HG02970 (cell line): ENCODE measurements around the gene ETNPPL.
"Not testable (repeated sequence)": the region's sequence is repeated elsewhere in the genome, so short reads cannot be mapped to it uniquely, and the experiment has no call there.

Source experiments
- ATAC-seq: cut with Tn5 transposase; IDR thresholded peaks from one replicate; pipeline ENCODE4 v1.9.1; 2021; ENCODE audit warnings: mild to moderate bottlenecking, moderate library complexity, moderate number of reproducible peaks; ENCODE audit not compliant: unreplicated experiment, low FRiP score

Gene ETNPPL

DNA sequence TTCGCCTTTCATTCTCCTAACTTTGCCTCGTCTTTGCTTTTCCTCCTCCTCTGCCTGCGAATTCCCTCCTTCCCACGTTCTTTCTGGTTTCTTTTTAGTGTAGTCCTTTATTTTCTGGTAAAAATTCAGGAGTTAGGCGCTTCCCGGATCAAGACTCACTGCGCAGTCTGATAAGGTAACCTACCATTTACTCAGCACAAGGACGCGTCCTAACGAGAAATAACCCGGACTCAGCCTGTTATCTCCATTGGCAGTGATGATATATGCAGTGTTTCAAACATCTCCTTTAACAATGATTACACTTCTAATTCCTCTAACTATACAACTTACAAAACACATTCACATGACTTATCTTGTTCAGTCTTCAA is 357 bp upstream of the ETNPPL start:
- no peak for ATAC-seq

DNA sequence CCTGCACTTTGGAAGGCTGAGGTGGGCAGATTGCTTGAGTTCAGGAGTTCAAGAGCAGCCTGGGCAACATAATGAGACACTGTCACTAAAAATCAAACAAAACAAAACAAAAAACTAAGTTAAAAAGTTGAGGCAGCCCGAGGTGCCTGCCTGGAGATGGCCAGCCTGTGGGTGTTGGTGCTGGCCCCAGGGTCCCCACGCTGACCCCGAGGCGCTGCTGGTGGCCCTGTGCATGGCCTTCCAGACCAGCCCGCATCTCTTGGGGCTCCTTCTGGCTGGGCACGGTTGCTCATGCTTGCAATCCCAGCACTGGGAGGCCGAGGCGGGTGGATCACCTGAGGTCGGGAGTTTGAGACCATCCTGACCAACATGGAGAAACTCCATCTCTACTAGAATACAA is 4.4 kb downstream of the ETNPPL start:
- no peak for ATAC-seq

DNA sequence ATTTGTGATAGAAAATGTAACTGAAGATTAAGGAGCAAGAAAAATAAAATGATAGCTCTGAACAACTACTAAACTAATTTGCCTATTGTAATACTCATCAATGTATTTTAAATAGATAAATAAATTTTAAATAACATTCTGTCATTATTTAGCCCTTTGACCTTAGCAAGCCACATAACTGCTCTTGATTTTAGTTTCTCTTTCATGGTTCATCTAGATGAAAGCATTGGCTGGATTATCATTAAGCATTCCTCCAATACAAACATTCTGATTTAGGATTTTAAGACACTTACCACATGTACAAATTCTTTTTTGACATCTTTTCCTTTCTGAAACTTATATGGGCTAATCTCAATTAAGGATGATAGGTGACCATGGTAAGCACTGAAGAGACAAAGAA is 8.5 kb downstream of the ETNPPL start:
- ATAC-seq = no peak

DNA sequence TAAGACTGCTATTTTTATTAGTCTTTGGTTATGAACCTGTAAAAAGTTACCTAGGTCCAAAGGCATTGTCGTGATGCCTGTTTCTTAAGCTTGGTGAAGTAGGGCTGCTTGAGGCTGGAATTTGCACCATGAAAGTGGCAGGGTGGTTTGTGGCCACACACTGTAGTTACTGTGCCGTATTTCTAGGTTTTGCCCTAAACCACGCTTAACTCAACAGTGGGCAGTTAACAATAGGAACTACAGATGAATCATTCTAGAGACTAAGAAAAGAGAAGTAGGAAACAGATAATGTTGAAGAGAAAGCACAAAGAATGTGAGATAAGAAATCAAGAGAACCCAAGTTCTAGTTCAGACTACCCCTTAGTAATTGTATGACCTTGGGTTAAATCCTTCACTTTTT is 11.5 kb downstream of the ETNPPL start:
- no peak for ATAC-seq

DNA sequence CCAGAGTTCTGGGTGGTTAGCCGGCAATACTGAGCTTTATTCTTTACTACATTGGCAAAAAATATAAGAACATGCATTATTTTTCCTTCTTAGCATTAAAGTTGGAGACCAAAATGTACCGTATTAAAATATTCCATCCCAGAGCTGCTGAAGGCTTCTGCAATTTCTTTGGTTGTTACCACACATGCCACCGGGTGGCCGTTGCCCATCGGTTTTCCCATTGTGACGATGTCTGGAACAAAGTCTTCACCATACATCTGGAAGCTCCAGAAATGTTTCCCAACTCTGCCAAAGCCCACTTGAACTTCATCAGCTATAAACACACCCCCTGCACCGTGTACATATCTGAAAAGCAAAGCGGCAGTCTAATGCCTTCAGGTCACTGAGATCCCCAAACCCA is 13.7 kb downstream of the ETNPPL start:
- no peak for ATAC-seq

DNA sequence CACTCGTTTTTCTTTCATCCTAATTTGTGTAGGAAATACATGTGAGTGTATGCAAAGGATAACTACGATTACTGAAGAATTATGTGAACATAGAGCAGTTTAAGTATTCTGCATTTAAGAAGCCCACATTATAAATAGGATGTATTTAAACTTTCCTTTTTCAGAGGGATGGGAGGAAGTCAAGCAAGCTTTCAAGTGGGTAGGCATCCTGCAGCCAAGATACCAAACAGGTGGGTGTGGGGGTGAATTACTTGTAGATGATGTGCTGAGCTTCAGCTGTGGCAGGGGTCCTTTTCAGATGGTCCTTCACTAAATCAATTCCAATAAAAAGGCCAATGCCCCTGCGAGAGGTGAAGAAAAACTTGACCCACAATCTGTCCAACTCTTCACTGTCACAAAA is 16.3 kb downstream of the ETNPPL start:
- no peak for ATAC-seq

DNA sequence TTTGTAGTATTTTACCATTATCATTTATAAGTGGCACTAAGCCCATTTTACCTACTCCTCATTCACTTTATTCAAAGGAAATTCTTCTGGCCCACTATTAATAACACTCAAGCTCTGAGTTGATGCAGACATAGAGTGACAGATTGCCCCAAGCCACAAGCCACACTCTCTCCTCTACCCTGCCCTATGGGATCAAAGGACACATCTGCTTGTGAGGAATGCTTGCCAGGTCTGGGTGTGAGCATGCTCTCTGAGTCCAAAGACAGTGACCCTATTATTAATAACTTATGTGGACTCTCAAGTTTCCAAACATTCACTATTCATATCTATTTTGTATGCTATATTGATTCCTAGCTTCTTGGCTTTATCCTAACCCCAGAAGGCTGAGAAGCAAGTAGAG is 18.5 kb downstream of the ETNPPL start:
- no peak for ATAC-seq

DNA sequence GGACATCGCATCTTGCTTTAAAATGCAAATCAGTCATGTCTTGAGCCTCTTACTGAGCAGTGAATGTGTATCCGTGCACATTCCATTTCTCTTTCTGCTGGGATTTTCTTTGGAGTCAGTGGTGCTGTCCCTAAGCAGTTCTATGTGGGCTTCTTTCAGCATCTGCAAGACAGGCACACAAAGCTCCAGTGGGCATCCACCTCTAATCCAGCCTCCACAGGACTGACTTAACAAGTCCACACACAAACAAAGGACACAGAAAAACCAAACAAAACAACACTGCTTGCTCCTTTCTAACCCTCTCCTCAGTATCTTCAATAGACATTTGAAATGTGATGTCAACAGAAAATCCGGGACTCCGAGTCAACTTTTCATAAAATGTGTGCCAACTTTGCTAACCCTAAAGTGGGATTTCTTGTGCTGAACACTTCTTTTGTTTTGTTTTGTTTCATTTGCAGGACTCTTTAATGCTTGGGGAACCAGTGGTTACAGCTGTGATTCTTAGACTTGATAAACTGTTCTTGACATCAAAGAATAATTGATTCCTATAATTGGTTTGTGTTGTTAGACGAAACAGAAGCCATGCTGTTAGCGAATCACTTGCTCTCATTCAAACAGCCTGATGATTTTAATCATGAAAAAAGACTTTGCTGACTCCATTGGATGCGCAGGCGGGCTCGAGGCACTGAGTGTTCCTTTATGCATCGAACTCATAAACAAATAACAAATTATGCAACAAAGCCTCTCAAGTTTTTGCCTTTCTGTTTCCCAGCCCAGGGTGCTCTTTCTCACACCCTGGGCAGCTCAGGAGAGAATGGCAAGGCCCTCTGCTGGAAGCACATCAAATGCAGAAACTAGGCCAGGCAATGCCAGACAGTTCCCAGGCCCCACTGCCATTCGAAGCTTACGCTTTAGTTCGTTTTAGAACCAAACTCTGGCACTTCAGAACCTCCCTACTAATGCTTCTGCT is 20.1 kb downstream of the ETNPPL start:
- ATAC-seq = no peak

DNA sequence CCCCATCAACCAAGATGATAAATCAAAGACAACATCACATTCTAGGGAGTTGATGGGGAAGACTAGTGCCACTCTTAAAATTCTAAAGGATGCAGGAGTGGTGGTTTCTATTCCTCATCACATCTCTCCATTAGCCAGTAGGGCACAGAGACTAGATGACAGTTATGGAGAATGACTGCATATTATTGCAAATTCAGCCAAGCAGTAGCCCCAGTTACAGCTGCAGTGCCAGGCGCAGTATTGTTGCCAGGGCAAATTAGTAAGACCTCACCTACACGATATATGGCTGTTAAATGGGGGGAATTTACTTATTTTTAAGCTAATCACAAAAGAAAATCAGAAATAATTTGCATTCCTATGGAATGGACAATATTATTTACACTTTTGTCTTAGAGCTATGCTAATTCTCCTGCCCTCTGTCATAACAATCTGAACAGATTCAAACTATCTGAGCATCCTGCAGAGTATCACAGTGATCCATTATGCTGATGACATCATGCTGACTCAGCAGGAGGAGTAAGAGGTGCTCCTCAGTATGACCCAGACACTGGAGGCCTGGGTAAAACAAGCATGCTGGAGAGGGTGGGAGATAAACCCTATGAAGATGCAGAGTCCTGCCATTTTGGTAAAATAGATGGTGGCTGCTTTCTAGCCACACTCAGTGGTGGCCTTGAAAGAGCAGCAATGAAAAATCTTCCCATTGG is 24.7 kb downstream of the ETNPPL start:
- no peak for ATAC-seq

DNA sequence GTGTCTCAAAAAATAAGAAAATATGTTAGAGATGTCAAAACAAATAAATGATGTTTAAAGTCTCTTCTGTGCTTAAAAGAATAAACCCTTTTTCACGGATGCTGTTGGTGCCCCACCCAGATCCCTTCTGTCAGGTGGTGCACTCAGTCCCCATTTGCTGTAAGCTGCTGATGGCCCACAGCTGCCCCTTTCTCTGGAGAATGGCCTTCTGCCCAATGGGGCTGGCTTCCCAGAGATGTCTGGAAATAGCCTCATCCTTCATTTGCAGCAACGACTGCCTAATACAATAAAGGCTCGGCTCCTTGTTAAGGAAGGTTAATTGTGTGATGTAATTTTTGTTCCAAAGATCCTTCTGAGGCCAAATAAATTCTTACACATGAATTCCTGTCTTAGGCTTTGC is 31.8 kb downstream of the ETNPPL start:
- no peak for ATAC-seq

DNA sequence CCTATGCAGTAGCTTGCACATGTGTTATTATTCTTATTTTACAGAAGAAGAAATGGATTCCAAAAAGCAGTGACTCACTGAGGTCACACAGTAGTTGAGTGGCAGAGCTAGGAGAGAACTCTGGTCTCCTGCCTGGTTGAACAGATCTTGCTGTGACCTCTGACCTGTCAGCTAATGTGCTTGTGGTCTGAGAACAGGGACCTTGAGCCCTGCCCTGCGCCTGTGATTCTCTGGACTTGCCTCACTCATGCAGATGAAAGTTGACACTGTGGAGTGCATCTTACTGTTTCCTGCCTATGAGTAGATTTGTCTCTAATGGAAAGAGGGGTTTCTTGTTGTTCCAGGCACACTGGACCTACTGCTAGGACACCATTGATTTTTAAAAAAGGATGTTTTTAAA is 32.3 kb downstream of the ETNPPL start:
- ATAC-seq = no peak

DNA sequence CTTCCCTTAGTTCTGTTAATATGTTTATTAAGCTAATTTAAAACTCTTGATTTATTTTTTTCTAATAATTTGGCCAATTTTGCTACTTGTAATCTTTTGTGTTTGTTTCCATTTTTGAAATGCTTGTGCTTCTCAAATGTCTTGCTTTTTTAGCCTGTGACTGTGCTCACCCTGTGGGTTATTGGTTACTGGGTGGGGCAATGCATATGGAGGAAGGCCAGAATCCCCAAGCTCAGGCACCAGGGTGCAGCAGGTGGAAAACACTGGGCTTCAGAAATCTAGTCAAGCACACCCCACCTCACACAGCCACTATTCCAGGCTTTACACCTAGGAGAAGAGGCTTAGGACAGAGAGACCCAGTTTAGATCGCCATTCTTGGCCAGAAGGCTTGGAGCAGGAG is 33.1 kb downstream of the ETNPPL start:
- no peak for ATAC-seq

DNA sequence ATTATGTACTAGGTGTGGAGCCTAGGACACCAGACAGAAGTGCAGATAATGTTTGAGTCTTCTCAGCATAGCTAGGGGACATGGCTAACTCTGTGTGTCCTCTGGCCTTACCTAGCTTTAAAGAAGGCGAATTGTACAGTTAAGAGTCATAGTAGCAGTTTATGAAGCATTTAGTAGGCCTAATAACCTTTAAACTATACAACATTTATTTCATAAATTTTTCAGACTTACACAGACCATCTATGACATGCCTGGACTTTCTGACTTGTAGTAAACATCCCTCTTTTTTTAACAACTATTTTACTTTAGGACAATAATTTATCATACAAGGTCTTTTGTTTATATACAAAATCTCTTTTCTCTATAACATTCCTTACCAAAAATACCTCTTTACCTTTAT is 37.4 kb downstream of the ETNPPL start:
- no peak for ATAC-seq

DNA sequence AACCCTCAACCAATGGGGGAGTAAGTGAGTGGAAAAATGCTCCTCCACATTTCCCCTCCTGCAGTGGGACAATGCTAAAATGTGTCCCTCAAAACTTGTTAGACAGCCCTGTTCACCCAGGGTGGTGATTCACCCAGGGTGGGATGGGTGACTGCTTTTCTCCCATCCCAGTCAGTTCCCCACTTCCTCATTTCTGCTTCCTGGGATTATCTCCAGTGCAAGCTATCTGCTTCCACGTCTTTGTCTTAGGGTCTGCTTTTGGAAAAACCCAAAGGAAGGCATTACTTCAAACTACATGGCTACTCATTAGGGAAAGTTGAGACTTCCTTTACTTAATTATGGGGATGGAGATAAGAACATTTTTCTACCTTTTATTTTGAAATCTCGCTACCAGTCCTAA is 45.5 kb downstream of the ETNPPL start:
- no peak for ATAC-seq

DNA sequence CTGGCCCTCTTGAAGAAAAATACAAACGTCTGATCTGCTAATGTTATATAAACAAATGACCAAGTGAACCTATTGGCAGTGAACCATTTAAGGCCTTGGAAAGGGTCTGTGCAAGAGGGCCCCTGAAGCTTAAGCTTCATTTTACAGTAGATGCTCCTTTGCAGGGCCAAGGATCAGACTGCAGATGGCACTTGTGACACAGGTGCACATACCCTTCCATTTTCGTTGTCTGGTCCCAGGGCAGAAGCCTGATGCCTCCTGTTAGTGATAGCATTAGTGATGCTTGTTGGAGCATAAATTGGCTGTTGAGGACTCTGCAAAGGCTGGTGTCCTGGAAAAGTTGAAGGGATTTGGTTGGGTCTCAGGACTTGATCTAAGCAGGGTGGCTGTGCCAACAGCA is 46.5 kb downstream of the ETNPPL start:
- ATAC-seq = no peak

DNA sequence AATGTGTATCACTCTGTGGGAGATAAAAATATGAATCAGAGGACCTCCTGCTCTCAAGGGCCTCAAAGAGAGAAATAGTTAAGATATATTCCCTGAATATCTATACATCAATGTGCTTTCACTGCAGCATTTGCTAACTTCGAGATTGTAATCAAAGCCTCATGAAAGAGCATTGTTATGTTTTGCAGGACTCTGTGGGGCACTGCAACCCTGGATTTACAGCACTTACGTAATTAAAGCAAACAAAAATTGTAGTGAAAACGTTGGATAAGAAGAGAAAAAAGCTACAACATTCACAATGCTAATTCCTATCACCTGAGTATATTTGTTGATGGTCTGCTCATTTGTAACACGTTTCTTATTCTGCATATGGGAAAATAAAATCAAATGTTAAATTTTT is 48.0 kb downstream of the ETNPPL start:
- no peak for ATAC-seq

DNA sequence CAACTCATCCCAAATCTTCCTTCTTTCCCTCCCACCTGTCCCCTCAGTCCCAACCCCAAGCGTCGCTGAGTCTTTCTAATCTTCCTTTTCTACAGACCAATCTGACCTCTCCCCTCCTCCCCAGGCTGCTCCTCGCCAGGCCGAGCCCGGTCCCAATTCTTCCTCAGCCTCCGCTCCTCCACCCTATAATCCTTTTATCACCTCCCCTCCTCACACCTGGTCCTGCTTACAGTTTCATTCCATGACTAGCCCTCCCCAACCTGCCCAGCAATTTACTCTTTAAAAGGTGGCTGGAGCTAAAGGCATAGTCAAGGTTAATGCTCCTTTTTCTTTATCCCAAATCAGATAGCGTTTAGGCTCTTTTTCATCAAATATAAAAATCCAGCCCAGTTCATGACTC is 52.3 kb downstream of the ETNPPL start:
- not testable (repeated sequence) for ATAC-seq

DNA sequence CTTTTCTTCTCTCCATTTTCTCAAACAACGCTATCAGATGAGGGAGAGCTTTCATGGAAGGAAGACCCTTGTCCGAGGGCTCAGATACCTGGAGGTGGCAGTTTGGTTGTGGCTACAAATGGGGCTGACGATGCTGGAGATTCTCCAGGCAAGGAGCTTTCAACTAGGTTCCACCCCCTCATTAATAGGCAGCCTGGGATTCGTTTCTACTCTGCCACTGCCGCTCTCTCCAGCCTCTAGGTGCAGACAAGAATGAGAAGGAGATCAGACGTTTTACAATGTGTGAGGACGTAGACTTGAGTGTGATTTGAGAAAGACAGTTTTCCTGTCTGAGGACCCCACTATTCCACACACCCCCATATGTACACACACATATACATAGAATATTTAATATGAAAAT is 53.1 kb downstream of the ETNPPL start:
- no peak for ATAC-seq

DNA sequence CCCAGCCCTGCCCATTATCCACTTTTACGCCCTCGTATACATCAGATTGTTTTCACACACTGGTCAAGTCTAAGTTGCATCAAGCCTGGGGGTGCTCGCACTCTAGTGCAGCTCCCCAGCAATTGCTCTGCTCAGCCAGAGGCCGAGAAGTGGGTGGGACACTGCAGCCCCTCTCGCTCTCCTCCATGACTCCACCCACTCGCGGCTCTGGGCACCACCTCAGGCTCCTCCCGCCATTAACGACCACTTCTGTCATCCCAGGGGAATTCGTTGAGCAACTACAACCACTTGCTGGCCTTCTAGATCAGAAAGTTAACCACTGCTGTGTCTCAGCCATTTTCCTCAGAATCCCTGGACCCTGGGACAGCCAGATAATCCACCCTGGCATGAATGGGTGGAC is 53.6 kb downstream of the ETNPPL start:
- no peak for ATAC-seq

DNA sequence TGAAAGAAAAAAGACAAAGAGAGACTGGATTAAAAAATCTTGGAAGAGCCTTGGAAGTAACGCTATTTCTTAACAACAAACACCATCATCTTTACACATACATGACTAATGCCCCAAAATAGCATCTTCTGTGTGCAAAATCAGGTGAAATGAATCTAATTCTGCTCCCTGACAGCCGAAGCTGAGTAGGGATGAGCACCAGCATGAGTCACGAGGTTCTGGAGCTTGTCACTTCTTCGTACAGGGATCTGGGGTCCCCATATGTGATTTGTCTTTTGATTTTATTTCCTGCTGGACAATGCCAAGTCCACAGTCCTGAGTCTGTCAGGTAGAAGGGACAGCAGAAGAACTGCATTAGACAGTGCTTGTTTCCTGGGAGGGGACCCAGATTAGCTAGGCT is 56.6 kb downstream of the ETNPPL start:
- no peak for ATAC-seq

DNA sequence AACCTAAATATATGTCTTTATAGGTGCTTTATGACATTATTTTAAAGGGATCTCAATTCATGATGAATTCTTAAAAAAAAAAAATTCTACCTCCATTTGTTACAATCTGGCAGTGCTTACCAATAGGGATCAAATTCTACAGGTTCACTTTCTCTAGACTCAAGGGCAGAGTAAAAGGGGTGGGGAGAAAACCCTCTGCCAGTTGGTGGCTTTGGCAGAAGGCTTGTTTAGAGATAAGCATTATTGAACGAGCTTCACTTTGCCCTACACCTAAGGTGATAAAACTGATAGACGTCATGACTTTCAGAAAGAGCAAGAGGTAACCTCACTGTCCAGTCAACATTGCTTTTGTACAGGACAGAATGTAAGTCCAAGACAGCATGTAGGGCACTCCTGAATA is 58.9 kb downstream of the ETNPPL start:
- ATAC-seq = no peak

DNA sequence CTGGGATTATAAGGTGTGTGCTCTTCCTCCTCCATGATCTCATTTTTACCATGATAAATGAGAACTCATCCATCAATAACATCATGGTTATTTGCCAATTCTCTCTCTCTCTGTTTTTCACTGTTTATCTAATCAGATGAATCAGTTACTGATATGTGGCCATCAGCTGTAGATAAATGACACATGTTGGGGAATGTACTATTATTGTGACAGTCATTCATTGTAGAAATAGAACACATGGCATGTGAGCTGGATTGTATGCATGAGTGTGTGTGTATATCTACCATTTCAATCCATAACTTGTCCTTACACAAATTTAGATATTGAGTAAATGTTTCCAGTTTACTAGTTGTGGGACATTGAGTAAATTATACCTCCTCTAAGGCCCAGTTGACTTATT is 59.5 kb downstream of the ETNPPL start:
- ATAC-seq = no peak
